Heart left ventricle (tissue), 13 donors: Measurements from ENCODE around the gene BCR.

Source experiments
- CTCF ChIP-seq, 12 donors: fragments of 200-600 bp; sonication (generic) in 4 of 12; IDR thresholded peaks; one replicate each; pipeline versions ENCODE4 v1.5.0 to v1.8.0; 2018 to 2022; ENCODE audit warnings: antibody characterized with exemption in 12 of 12, mild to moderate bottlenecking in 5 of 12
- POLR2A ChIP-seq, 2 donors: fragments of 450-650 bp; IDR thresholded peaks; one replicate each; pipeline ENCODE4 v1.6.1; 2017; ENCODE audit warnings: antibody characterized with exemption in 2 of 2, mild to moderate bottlenecking in 2 of 2, moderate library complexity in 2 of 2
- donor health status: ischemic (EF 13 %, LVEDD 7.1; RV severe dilation, severe dysfunction).
- donor health status: DM: no; HTN: yes; CAD: no.
- donor health status: DM: no; HTN: no; CAD: no.
- donor health status: ischemic (EF 25% LVEDD 6.9; RV normal size, moderate dysfunction).
- donor health status: ischemic (EF 25% LVEDD 5.7; RV mildly dilated, moderate dysfunction).
- donor health status: ischemic (EF 35%, LVEDD 5.7; RV mildly dilated, moderate dysfunction).
- donor health status: nonischemic (EF 11% LVEDD 7.7; RV severe dilation, severe dysfunction).
- donor health status: DM: yes; HTN: yes; CAD: no.
- donor health status: PGD.
- donor health status: ischemic (EF 29% LVEDD 5.4; RV normal size, mild dysfunction).
- donor health status: nonischemic (EF 23%, LVEDD 6.1; RV moderate dilation, normal function).

- no peak for TF ChIP-seq CTCF (IDR thresholded peaks at IDR 0.05)
- TF ChIP-seq POLR2A (IDR thresholded peaks at IDR 0.05): no peak
Observed at GRCh38 chr22:23291806-23292452, 111.6 kb downstream of the BCR start.
